Activated T-helper 1 cell treated with Interleukin-2 at 50 U/mL for 16 hours (primary cell): ENCODE measurements around the gene LLGL2.

Experiments
- DNase-seq: peaks from one replicate; pipeline ENCODE4 v3.0.0-alpha.2; 2020; ENCODE audit warnings: low read depth

Gene LLGL2

DNA sequence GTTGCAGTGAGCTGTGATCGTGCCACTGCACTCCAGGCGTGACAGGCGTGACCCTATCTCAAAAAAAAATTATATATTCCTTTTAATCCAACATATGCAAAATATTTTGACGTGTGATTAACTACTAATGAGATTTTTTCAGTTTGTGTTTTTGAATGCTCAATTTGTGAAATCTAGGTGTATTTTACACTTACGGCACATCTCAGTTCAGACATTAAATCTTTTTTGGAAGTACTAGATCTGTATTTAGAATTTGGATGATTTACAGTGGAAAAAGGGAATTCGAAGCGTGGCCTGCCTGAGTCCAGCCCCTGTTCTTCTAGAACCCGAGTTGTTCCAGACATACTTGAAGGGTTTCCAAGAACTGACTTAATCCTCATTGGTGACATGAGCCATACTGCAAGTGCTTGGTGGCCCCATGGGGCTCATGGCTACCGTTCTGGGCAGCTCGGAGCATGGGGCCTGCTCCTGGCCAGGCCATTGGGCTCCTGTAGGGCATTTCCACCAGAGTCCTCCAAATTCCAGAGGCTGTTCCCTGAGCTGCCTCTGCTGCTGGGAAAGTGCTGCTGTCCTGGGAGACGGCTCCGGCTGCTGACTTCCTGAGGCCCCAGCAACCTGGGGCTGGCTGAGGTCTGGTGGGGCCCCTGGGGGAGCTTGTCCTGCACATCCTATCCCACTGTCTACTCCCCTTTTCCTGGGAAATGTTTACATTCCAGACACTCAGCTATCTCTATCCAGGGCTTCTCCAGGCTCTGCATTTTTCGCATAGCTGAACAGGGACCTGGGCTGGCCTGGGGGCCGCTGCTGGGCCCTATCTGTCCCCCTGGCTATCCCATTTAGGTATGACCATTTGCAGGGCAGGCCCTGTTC is 27.2 kb downstream of the LLGL2 start:
- no peak for DNase-seq

DNA sequence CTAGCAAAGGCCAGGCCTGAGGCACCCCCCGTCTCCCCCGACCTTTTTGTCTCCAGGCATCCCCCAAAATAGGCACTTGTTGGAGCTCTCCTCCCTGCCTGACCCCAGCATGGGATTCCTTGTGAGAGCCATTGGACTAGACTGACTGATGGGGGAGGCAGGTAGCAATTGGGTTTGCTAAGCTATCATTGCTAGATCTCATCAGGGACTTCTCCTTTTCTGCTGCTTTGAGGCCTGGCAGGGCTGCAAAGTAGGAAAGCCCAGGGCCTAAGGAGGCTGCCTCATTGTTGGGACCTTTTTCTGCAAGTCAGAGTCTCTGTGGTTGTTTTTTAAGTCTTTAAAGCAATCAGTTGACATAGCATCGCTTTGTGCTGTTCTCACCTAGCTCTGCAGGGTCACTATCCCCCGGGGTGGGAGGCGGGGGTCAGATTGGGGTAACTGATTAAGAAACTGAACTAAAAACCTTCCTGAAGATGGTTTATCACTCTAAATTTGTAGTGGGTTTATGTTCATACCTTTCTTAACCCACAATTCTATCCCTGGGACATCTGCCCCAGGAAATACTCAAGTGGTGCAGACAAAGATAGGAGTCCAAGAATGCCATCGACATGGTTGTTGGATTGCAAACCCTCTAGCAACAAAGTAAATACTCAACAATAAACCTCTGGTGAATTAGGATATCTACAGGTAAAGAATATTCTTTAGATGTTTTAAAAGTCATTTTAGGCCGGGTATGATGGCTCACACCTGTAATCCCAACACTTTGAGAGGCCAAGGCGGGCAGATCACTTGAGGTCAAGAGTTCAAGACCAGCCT is 28.0 kb downstream of the LLGL2 start:
- no peak for DNase-seq

DNA sequence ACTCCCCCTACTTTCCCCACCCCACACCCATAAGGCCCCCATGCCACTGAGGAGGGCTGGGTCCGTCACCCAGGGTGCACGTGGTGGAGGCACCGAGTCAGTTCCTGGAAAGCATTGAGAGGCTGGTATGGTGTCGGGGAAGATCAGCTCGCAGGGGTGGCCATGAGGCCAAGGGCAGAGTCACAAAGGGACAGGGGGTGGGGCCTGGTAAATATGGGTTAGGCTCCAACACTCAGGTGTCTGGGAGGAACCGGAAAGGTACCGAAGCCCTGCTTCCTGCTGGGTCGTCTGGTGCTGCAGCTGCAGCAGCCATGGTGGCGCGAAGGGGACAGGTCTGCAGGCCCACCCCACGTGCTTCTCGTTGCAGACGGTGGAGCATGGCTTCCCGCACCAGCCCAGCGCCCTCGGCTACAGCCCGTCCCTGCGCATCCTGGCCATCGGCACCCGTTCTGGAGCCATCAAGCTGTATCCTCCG is 30.2 kb downstream of the LLGL2 start:
- DNase-seq = no peak

DNA sequence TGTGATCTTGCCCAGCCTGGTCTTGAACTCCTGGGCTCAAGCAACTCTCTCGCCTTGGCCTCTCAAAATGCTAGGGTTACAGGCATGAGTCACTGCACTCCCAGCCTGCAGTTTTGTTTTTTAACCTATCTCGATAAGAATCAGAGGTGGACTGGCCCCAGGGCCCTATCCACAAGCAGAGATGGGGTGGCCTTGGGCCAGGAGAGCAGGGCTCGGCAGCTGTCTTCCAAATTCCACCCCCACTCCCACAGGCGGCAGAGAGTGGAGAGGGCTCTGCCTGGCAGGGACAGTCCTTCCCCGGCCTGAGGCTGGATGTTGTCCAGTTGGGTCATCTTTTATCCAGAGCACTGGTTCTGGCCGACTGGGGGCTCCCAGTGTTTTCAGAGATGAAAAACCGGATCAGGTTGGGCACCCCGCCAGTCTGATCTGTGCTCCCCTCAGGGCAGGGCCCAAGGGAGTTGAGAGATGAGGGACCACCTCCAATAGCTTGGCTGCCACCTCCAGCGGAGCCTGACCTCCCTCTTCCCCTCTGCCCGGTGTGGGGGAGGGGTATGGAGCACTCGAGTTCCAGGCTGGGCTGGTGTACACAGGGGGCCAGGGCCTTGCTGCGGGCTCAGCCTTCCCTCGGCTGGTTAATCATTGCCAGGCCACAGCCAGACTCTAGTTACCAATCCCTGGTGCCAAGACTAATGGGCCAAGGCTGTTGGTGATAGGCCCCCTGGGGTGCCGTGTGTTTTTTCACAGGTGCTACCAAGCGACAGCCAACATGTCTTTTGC is 31.8 kb downstream of the LLGL2 start:
- no peak for DNase-seq

DNA sequence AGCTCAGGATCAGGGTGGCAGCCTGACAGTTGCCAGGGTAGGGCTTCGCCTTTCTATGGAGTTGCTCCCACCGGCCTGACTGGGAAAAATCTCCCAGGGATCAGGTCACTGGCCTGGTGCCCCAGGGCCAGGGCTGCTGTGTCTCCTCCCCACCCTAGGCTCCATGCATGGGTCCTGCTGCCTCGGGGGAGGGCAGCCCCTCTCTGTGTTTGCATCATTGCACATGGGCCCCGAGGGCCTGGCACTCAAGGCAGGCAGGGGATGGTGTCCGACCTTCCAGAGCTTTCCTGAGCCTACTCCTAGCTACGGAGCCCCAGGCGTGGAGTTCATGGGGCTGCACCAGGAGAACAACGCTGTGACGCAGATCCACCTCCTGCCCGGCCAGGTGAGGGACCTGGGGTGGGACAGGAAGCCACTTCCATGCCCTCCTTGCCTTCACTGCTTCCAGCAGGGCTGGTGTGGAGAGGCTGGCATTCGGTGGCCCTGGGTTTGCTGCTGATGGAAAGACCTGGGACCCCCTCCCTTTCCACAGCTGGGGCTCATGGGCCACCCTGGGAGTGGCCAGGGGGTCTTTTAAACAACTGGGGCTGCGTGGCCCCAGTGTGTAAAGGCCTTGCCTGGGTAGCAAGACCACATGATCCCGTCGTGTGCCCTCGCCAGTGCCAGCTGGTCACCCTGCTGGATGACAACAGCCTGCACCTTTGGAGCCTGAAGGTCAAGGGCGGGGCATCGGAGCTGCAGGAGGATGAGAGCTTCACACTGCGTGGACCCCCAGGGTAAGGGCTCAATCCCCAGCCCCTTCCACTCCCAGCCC is 32.6 kb downstream of the LLGL2 start:
- no peak for DNase-seq

DNA sequence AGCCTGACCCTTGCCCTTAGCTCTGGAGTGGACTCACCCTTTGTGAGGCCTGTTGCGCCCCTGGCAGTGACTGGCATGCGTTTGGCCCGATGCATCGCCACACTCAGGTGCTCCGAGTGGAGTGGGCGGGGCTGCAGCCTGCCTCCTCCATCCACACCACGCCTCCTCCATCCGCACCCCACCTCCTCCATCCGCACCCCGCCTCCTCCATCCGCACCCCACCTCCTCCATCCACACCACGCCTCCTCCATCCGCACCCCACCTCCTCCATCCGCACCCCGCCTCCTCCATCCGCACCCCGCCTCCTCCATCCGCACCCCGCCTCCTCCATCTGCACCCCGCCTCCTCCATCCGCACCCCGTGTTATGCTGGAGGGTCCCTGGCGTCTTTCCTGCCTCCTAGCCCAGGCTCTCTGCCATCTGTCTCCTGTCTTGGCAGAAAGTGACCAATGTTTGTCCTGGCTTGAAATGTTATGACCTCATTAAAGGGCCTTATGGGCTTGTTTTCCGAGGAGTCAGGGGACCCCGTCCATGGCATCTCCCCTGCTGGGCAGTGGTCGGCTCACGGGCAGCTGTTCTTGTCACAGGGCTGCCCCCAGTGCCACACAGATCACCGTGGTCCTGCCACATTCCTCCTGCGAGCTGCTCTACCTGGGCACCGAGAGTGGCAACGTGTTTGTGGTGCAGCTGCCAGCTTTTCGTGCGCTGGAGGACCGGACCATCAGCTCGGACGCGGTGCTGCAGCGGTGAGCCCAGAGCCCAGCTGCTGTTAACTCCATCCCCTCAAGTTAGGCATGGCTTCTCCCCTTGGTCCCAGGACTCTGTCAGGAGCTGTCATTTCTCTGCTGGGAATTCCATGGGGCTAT is 33.4 kb downstream of the LLGL2 start:
- DNase-seq = no peak

DNA sequence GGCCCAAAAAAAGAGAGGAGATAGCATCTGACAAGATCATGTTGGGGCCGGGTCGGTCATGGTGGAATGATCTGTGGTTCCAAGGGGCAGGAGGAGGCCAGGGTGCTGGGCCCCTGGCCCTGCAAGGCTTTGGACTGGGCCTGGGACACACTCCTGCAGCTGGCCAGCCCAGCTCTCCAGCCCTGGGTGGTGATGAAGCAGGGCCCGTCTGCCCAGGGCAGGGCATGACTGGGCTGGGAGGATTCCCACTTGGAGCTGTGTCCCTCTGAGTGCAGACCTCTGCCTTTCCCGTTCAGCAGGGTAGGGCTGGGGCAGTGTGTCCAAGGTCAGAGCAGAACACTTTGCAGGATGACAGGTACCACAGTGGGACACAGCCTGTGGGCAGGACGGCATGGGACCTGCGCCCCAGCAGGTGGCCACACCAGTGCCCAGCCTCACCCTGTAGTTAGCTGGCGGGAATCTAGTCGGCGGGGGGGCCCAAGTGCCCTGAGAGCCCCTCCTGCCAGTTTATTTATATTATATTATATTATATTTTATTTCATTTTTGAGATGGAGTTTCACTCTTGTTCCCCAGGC is 34.5 kb downstream of the LLGL2 start:
- no peak for DNase-seq

DNA sequence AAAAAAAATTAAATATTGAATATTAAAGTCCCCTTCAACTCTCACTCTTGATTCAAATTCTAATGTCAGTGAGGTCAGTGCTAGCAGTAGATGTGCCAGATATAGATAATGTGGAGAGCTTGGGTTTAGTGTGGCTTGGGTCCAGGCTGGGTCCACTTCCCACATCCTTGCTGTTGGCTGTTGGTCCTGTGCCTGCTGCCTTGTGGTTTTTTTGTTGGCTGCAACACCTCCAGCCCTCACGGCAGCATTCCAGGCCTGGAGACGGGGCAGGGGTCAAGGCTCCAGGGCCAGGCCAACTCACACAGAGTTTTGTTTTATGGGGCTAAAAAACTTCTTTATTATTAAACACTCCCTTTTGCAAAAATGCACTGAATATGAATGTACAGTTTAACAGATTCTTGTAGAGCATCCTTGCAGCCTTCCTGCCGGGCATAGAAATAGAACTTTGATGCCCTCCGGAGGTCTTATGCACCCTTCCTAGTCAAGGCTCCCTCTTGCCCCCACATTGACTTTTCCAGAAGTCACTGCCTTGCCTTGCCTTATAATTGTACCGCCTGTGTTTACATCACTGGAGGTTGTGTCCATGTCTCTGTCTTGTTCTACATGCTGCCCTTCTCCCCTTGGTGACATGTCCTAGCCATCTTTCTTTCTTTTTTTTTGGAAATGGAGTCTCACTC is 36.6 kb downstream of the LLGL2 start:
- DNase-seq = no peak

DNA sequence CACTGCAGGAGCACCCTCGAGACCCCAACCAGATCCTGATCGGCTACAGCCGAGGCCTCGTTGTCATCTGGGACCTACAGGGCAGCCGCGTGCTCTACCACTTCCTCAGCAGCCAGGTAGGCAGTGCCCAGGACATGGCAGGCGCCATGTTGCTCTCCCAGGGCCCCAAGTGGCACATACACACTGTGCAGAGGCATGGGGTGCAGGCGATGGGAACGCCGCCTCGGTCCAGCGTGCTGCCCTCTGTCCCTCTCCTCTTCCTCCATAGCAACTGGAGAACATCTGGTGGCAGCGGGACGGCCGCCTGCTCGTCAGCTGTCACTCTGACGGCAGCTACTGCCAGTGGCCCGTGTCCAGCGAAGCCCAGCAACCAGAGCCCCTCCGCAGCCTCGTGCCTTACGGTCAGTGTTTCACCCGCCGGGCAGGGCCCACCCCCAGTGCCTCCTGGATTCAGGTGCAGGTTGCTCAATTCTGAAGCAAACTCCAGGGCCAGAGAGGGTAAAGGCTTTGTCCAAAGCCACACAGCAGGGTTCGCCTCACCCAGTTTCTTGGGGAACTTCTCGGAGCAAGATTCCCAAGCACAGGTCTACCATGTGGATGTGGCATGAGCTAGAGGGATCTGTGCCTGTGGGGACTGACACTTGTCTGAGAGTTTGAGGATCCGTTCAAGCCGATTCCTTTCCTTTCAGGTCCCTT is 37.7 kb downstream of the LLGL2 start:
- no peak for DNase-seq

DNA sequence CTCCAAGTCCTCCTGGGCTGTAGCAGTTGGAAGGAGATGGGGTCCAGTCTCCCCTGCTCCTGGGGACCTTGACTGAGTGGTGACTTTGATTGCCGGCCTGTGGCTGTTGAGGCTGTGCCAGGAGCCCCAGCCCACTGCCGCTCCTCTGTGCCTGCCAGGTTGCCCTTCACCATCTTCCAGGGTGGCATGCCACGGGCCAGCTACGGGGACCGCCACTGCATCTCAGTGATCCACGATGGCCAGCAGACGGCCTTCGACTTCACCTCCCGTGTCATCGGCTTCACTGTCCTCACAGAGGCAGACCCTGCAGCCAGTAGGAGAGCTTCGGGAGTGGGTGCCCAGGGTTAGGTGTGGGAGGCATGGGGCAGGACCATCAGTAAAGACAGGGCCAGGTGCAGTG is 38.7 kb downstream of the LLGL2 start:
- no peak for DNase-seq

DNA sequence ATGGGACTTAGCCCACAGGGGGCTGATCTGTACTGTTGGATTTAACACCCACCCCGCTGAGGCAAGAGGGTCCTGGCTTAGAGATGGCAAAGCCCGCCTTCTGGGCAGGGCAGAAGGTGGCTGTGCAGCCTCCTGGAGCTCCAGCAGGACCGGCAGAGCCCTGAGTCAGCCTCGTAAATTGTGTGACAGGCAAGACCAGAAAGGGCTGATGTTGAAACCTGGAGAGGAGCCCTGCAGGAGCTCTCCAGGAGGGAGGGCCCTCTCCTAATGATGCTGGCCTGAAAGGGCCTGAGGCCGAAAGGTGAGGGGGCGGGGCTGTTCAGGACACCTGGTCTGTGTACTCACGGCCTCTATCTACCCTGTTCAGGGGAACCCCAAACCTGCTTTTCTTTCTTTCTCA is 39.6 kb downstream of the LLGL2 start:
- no peak for DNase-seq

DNA sequence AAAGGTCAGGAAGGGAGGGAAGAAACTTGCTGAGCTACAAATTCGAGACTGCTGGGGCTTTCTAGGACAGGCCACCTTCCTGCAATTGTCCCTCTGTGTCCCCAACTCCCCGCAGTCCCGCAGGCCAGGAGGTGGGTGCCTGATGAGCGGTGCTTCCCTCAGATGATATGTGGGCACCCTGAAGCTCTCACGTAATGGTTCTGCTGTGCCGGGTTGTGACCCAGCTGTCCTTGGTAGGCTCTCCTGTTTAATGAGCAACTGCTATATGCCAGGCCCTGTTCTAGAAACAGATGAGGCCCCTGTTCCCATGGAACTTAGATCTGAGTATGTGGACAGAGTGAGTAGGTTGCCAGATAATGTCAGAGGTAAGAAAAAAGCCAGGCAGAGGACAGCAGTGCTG is 40.1 kb downstream of the LLGL2 start:
- no peak for DNase-seq

DNA sequence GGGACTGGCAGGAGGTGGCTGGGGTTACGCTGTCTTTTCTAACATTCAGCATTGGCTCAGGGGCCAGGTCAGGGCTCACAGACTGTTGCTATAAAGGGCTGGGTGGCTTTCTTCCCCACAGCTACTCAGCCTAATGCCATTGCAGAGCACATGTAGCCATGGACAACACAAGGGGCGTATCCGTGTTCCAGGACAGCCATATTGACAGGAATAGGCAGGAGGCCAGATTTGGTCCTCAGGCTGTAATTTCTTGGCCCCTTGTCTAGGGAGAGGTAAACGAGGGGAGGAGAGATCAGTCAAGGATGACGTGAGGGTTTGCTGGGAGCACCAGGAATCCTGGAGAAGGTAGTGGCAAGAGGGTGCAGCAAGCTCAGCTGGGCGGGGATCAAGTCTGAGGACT is 40.9 kb downstream of the LLGL2 start:
- DNase-seq = no peak

DNA sequence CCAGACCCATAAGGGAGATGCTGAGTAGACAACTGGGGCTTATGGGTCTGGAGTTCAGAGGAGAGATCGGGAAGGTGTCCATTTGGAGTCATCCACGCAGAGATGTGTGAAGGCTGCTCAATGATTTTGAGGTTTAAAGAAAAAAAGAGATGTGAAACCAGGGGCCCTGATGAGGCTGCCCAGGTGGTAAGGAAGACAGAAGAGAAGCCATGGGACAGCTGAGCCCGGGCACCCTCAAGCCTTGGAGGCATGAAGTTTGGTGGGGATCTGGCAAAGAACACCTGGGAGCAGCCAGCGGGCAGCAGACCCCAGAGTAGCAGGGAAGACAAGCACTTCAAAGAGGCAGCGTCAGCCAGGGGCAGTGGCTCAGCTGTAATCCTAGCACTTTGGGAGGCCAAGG is 41.3 kb downstream of the LLGL2 start:
- no peak for DNase-seq

DNA sequence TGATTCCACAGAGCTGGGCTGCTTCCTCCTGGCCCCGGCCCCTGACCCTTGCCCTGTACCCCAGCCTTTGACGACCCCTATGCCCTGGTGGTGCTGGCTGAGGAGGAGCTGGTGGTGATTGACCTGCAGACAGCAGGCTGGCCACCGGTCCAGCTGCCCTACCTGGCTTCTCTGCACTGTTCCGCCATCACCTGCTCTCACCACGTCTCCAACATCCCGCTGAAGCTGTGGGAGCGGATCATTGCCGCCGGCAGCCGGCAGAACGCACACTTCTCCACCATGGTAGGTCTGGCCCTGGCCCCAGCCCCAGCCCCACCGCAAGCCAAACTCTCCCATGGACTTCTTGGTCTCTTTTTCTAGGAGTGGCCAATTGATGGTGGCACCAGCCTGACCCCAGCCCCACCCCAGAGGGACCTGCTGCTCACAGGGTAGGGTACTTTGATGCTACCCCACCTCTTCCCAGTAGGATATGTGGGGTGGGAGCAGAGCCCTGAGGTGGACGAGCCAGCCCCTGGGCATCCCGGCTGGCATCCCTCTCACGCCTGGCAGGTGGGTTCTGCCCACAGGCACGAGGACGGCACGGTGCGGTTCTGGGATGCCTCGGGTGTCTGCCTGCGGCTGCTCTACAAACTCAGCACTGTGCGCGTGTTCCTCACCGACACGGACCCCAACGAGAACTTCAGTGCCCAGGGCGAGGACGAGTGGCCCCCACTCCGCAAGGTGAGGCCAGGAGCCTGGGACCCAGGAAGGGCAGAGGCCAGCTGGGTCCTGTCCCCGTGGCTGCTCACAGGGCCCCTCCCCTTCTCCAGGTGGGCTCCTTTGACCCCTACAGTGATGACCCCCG is 43.1 kb downstream of the LLGL2 start:
- DNase-seq = no peak

DNA sequence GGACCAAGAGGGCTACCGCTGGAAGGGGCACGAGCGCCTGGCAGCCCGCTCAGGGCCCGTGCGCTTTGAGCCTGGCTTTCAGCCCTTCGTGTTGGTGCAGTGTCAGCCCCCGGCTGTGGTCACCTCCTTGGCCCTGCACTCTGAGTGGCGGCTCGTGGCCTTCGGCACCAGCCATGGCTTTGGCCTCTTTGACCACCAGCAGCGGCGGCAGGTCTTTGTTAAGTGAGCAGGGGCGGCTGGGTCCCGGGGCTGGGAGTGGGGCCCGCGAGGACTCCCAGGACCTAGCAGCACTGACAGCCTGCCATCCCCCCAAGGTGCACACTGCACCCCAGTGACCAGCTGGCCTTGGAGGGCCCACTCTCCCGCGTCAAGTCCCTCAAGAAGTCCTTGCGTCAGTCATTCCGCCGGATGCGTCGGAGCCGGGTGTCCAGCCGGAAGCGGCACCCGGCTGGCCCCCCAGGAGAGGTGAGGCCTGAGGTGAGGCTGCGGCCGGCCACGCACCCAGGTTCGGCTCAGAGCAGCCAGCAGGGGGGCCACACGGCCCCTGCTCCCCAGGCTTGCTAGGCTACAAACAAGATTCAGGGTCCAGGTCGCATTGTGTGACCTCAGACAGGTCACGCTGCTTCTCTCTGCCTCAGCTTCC is 44.7 kb downstream of the LLGL2 start:
- no peak for DNase-seq

DNA sequence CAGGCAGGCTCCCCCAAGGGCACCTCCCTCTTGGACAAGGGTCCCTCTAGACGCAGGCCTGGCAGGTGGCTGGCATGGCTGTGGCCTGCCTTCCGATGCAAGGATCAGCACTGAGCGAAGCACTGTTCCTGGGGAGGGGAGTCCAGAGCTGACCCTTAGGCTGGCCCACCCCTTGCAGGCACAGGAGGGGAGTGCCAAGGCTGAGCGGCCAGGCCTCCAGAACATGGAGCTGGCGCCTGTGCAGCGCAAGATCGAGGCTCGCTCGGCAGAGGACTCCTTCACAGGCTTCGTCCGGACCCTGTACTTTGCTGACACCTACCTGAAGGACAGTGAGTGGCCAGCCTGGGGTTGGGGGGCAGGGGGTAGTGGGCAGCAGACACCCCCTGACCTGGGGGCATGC is 45.3 kb downstream of the LLGL2 start:
- no peak for DNase-seq
